ENCODE results near the gene IFNA16. TPM values are rescaled to one million over a fixed set of nuclear protein-coding genes. Genes with fewer than 3 reads are reported as not detected.
"Not testable (repeated sequence)": the region's sequence is repeated elsewhere in the genome, so short reads cannot be mapped to it uniquely, and the experiment has no call there.

Gene IFNA16
- polyA plus RNA-seq, 10 donors: not detected

- DNase-seq: not testable (repeated sequence)
Measured at GRCh38 chr9:21202105-21202504, 15.0 kb downstream of the IFNA16 start, which contains the start of gene IFNA7. TSS of gene IFNA7 (minus strand) at chr9:21202205. CDS start at chr9:21202165, 40 bp downstream.

GRCh38 chr9:21194867-21195776 is 22.0 kb downstream of the IFNA16 start:
- DNase-seq: peak in 1 of 3 donors; percentile 4

GRCh38 chr9:21187487-21187886 is 29.6 kb downstream of the IFNA16 start, which contains the start of gene IFNA4:
TSS of gene IFNA4 (minus strand) at chr9:21187587. CDS start at chr9:21187531, 56 bp downstream.
- DNase-seq: not testable (repeated sequence)

GRCh38 chr9:21182810-21183736 is 34.0 kb downstream of the IFNA16 start:
- peak in 1 of 3 donors; percentile 6 for DNase-seq

GRCh38 chr9:21174671-21175070 is 42.4 kb downstream of the IFNA16 start:
- DNase-seq: no peak

GRCh38 chr9:21172156-21172555 is 45.0 kb downstream of the IFNA16 start:
- no peak for DNase-seq

GRCh38 chr9:21171351-21171750 is 45.8 kb downstream of the IFNA16 start:
- no peak for DNase-seq

- not testable (repeated sequence) for DNase-seq
Measured at GRCh38 chr9:21166560-21166959, 50.6 kb downstream of the IFNA16 start, which contains the start of gene IFNA21. TSS of gene IFNA21 (minus strand) at chr9:21166660. CDS start at chr9:21166612, 48 bp downstream.

Other genes with a start within 250 kb of the IFNA16 start
- gene HACD4, start 185.7 kb downstream of the IFNA16 start, polyA plus RNA-seq (ENCODE audit: insufficient read length in 10 of 10): 1 to 10 TPM; 1.2 to 3.4 (median 2.1) TPM
- gene IFNB1, start 139.4 kb downstream of the IFNA16 start, polyA plus RNA-seq (ENCODE audit: insufficient read length in 10 of 10): not detected
- not detected for gene IFNW1, start 75.5 kb downstream of the IFNA16 start, polyA plus RNA-seq (ENCODE audit: insufficient read length in 10 of 10)
- gene IFNA21, start 50.7 kb downstream of the IFNA16 start, polyA plus RNA-seq (ENCODE audit: insufficient read length in 10 of 10): not detected
- gene IFNA4, start 29.7 kb downstream of the IFNA16 start, polyA plus RNA-seq (ENCODE audit: insufficient read length in 10 of 10): not detected
- not detected for gene IFNA7, start 15.1 kb downstream of the IFNA16 start, polyA plus RNA-seq (ENCODE audit: insufficient read length in 10 of 10)
- gene IFNA10, start 10.2 kb downstream of the IFNA16 start, polyA plus RNA-seq (ENCODE audit: insufficient read length in 10 of 10): not detected
- not detected for gene IFNA17, start 10.9 kb upstream of the IFNA16 start, polyA plus RNA-seq (ENCODE audit: insufficient read length in 10 of 10)
- not detected for gene IFNA14, start 22.7 kb upstream of the IFNA16 start, polyA plus RNA-seq (ENCODE audit: insufficient read length in 10 of 10)
- not detected for gene IFNA5, start 88.0 kb upstream of the IFNA16 start, polyA plus RNA-seq (ENCODE audit: insufficient read length in 10 of 10)
- 10 to 100 TPM; 21.1 to 29.9 (median 25.3) TPM for gene KLHL9, start 118.1 kb upstream of the IFNA16 start, polyA plus RNA-seq (ENCODE audit: insufficient read length in 10 of 10)
- not detected for gene IFNA6, start 133.6 kb upstream of the IFNA16 start, polyA plus RNA-seq (ENCODE audit: insufficient read length in 10 of 10)
- gene IFNA13, start 150.7 kb upstream of the IFNA16 start, polyA plus RNA-seq (ENCODE audit: insufficient read length in 10 of 10): not detected
- not detected for gene IFNA2, start 168.1 kb upstream of the IFNA16 start, polyA plus RNA-seq (ENCODE audit: insufficient read length in 10 of 10)
- not detected for gene IFNA8, start 191.8 kb upstream of the IFNA16 start, polyA plus RNA-seq (ENCODE audit: insufficient read length in 10 of 10)
- gene IFNA1, start 223.1 kb upstream of the IFNA16 start, polyA plus RNA-seq (ENCODE audit: insufficient read length in 10 of 10): not detected

Data from muscle of back (tissue), 11 donors.